GM21381 (cell line): Measurements from ENCODE around the gene PARVG.
"Not testable (repeated sequence)": the region's sequence is repeated elsewhere in the genome, so short reads cannot be mapped to it uniquely, and the experiment has no call there.

Experiments used
- ATAC-seq: cut with Tn5 transposase; IDR thresholded peaks from one replicate; pipeline ENCODE4 v1.9.1; 2021; ENCODE audit warnings: mild to moderate bottlenecking, moderate library complexity; ENCODE audit not compliant: unreplicated experiment

PARVG gene

GRCh38 chr22:44234372-44234771, 53.6 kb downstream of the PARVG start:
- not testable (repeated sequence) for ATAC-seq

DNA sequence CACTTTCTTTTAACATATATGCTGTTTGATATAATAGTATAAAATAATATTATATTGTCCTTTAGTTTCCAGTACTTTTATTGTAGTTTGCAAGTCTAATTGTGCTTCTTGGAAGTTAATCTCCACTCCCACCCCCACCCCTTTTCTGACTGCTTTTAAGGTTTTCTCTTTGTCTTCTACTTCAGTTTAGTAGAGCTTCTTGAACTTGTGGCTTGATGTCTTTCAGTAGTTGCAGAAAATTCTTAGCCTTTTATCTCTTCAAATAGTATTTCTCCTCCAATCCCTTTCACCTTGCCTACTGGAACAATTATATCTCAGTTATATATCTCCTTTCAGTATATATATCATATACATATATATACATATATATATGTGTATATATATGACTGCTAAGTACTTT, 56.6 kb downstream of the PARVG start:
- no peak for ATAC-seq

DNA sequence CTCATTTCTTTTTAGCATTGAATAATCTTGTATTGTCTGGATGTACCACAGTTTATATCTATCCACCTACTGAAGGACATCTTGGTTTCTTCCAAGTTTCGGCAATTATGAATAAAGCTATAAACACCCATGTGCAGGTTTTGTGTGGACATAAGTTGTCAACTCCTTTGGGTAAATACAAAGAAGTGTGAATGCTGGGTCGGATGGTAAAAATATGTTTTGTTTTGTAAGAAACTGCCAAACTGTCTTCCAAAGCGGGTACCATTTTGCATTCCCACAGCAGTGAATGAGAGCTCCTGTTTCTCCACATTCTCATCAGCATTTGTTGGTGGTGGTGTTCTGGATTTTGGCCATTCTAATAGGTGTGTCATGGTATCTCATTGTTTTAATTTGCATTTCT, 60.4 kb downstream of the PARVG start:
- ATAC-seq, result not testable (repeated sequence)

- ATAC-seq, result no peak
Observed at GRCh38 chr22:44242946-44243724, 62.4 kb downstream of the PARVG start.

DNA sequence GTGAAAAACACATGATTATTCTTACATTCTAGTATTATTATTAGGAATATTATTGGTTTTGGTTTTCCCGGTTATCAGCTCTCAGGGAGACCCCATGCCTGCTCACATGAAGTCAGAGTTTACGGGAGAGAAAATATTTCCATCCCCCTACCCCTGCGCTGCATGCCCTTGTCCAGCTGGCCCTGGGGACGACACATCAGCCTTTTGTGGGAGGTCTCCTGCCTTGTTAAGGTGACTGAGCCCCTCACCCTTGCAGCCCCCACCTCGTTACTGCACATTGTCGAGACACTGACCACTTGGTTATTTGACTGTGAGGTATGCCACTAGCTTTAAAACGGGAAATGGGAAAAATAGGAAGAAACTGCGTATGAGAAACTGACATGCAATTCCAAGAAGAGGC, 63.0 kb downstream of the PARVG start:
- no peak for ATAC-seq

- no peak for ATAC-seq
Observed at GRCh38 chr22:44244265-44244822, 63.6 kb downstream of the PARVG start.

DNA sequence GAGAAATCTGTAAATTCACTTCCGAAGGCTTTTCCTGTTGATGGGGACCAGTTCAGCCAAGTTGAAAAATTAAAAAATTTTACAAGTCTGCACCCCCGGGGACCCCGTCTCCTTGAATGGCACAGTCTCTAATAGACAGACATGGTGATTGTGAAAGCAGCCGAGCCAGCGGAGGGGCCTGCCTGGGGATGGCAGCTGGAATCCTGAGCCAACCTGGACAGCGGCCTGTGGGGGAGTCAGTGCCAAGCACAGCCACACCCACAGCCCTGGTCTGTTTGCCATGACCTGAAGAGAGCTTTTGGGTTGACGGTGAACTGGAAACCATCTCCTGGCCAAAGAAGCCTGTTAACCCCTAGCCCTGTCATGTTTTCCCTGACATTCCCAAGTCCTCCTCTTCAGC, 64.7 kb downstream of the PARVG start:
- no peak for ATAC-seq

GRCh38 chr22:44245867-44246266, 65.1 kb downstream of the PARVG start:
- no peak for ATAC-seq

- ATAC-seq, result no peak
Observed at GRCh38 chr22:44246615-44247326, 66.0 kb downstream of the PARVG start.

GRCh38 chr22:44247346-44247745, 66.6 kb downstream of the PARVG start:
- ATAC-seq, result no peak

GRCh38 chr22:44247923-44248892, 67.5 kb downstream of the PARVG start:
- no peak for ATAC-seq

GRCh38 chr22:44248926-44249325, 68.2 kb downstream of the PARVG start:
- no peak for ATAC-seq

DNA sequence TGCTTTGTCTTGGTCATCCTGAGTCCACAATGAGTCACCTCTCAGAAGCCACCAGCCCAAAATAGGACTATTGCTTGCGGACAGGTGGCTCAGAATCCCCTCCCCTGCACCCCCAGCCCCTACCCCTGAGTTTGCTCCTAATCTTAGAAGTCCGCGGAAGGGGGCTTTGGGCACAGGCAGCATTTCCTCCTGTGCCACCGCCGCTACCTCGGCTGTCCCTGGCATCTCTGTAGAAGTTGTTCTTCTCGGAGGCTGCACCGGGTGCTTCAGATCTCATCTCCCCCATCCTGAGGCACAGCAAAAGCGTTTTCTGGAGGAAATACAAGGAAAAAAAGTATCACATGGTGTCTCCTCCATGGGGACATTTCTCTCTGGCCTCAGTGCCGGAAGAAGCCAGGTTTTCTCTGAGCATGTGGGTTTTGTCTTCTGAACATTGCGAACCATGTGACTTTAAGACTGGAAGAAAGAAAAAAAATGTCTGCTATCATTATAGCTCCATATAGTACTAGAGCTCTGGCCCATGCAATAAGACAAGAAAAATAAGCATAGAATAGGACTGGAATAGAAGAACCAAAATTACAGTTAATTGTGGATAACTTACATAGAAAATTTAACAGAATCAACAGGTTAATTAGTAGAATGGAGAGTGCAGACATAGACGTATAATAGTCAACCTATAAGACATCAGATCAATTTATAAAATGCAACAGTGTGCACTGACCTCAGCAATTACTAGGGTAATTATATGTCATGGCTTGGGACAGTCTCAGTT, 68.8 kb downstream of the PARVG start:
- ATAC-seq, result no peak

- ATAC-seq, result no peak
Observed at GRCh38 chr22:44254811-44255210, 74.1 kb downstream of the PARVG start.

GRCh38 chr22:44256085-44256484, 75.4 kb downstream of the PARVG start:
- ATAC-seq, result no peak

- ATAC-seq, result no peak
Observed at GRCh38 chr22:44256556-44257485, 76.1 kb downstream of the PARVG start.
